H1 (cell line): Measurements from ENCODE around the gene LMX1A. TPM values are rescaled to one million over a fixed set of nuclear protein-coding genes. Genes with fewer than 3 reads are reported as not detected.

Source experiments
- MAX ChIP-seq: IDR thresholded peaks from 2 replicates; pipeline ENCODE4 v1.6.1; 2012; ENCODE audit warnings: inconsistent platforms
- PHF8 ChIP-seq: fragments of 200-600 bp; sonication (generic); conservative IDR thresholded peaks from 2 replicates; pipeline ENCODE4 v1.7.1; 2012; ENCODE audit warnings: low read depth, mild to moderate bottlenecking, inconsistent platforms, low read length, moderate library complexity
- polyA plus RNA-seq, 7 experiments: library from polyadenylated mRNA; depleted of rRNA in 3 of 7; stranded (reverse) in 5 of 7; unstranded in 2 of 7; fragments of >200 nt in 5 of 7; fragments of 200-250 nt in 2 of 7; gene quantifications; 1 replicate in 5 of 7; 2 replicates in 1 of 7; 4 replicates in 1 of 7; pipeline versions ENCODE4 v1.2.1 to v1.2.3, GENCODE V29; 2011 to 2013; ENCODE audit warnings: missing spikeins in 2 of 7, mixed read lengths in 2 of 7
- total RNA-seq: library from RNA; stranded (reverse); fragmentation: NEBNext Ultra II Directional; extraction: Animal tissue kit (Norgen Biotek cat#: 25700); gene quantifications from 2 replicates; pipeline ENCODE4 v1.2.1, GENCODE V29; 2021

Gene LMX1A
- total and polyA plus RNA-seq, 2 of the 8 experiments (the other 6 are each of a cell fraction or from before 2014, with no cell fraction given), result not detected

- TF ChIP-seq PHF8 (no peak), MAX (no peak)
Measured at GRCh38 chr1:165387961-165388360, 31.4 kb upstream of the LMX1A start (continued).
